GM12878 (cell line): ENCODE results near the gene PDE1C. TPM values are rescaled to one million over a fixed set of nuclear protein-coding genes. Genes with fewer than 3 reads are reported as not detected.

Source experiments
- ATAC-seq: fragments of 200-7000 bp; cut with Tn5 transposase; 3 replicates; pipeline ENCODE4 v1.9.1; 2020; ENCODE audit warnings: mild to moderate bottlenecking, moderate library complexity
- BruUV-seq: library from RNA; stranded (reverse); fragments of 400-500 nt; replicated peaks from 2 replicates; lab custom pipeline; 2021; lab: Mats Ljungman, UMichigan
- CTCF ChIA-PET: fragments of 300-600 bp; sonication (Branson Sonifier 250); formaldehyde crosslinking; extraction: SDS; loops from one replicate; lab custom pipeline; 2021; ENCODE audit warnings: inconsistent platforms; lab: Yijun Ruan, JAX
- POLR2A ChIA-PET: fragments of 350-600 bp; formaldehyde crosslinking; extraction: SDS; loops from one replicate; lab custom pipeline; 2021; ENCODE audit warnings: inconsistent platforms; lab: Charles Lee
- RAD21 ChIA-PET: fragments of 300-600 bp; sonication (Branson Sonifier 250); formaldehyde crosslinking; loops from one replicate; lab custom pipeline; 2023; ENCODE audit warnings: antibody characterized with exemption; ENCODE audit not compliant: unreplicated experiment; lab: Charles Lee
- SMC1A ChIA-PET: fragments of 300-600 bp; sonication (Branson Sonifier 250); formaldehyde crosslinking; loops from one replicate; lab custom pipeline; 2023; ENCODE audit not compliant: unreplicated experiment, uncharacterized antibody; lab: Charles Lee
- DNase-seq: peaks from one replicate; pipeline ENCODE4 v3.0.0-alpha.2; 2011; ENCODE audit warnings: low read depth, low spot score
- FAIRE-seq: peaks from 3 replicates; lab custom pipeline; 2011; peaks lifted over from hg19 to GRCh38; lab: Jason Lieb, UNC
- H2AFZ ChIP-seq: 2 replicates; pipeline ENCODE4 v1.6.0; 2011; ENCODE audit warnings: low read depth, low read length, control low read depth; ENCODE audit not compliant: control insufficient read depth
- H3K27ac ChIP-seq: 2 replicates; pipeline ENCODE4 v1.5.1; 2011; ENCODE audit warnings: control low read depth; ENCODE audit not compliant: control insufficient read depth, insufficient read depth
- H3K27me3 ChIP-seq, 2 experiments: replicated peaks in 1 of 2; 2 replicates each; pipeline versions ENCODE4 v1.6.0 to v1.6.1; 2011; ENCODE audit warnings: low read length in 1 of 2; ENCODE audit not compliant: control insufficient read depth in 2 of 2, insufficient read depth in 2 of 2
- H3K36me3 ChIP-seq, 2 experiments: 2 replicates each; pipeline ENCODE4 v1.5.1; 2011; ENCODE audit warnings: low read length in 1 of 2; ENCODE audit not compliant: control insufficient read depth in 2 of 2, insufficient read depth in 2 of 2
- H3K4me1 ChIP-seq: 2 replicates; pipeline ENCODE4 v1.6.1; 2011; ENCODE audit warnings: mild to moderate bottlenecking, low read length, moderate library complexity, mixed read lengths; ENCODE audit not compliant: control insufficient read depth, insufficient read depth
- H3K4me2 ChIP-seq: 2 replicates; pipeline ENCODE4 v1.6.0; 2011; ENCODE audit warnings: control low read depth; ENCODE audit not compliant: control insufficient read depth, insufficient read depth
- H3K4me3 ChIP-seq: fragments of 200-600 bp; sonication (generic); 2 replicates; pipeline ENCODE4 v1.5.1; 2016
- H3K79me2 ChIP-seq: 2 replicates; pipeline ENCODE4 v1.6.0; 2011; ENCODE audit warnings: low read length; ENCODE audit not compliant: control insufficient read depth, insufficient read depth
- H3K9ac ChIP-seq: 2 replicates; pipeline ENCODE4 v1.8.0; 2011; ENCODE audit warnings: low read length, control low read depth, mixed read lengths; ENCODE audit not compliant: control insufficient read depth, insufficient read depth
- H3K9me3 ChIP-seq: replicated peaks from 3 replicates; pipeline ENCODE4 v1.5.1; 2011; ENCODE audit warnings: mild to moderate bottlenecking, low read length; ENCODE audit not compliant: control insufficient read depth, insufficient read depth
- H4K20me1 ChIP-seq: 2 replicates; pipeline ENCODE4 v1.6.0; 2011; ENCODE audit not compliant: control insufficient read depth, insufficient read depth
- BRCA1 ChIP-seq: IDR thresholded peaks from 2 replicates; pipeline ENCODE4 v1.6.1; 2011; ENCODE audit warnings: low read depth, low read length, improper control_type of control experiment
- ESRRA ChIP-seq: IDR thresholded peaks from 2 replicates; pipeline ENCODE4 v1.6.1; 2012; ENCODE audit warnings: mild to moderate bottlenecking, low read length, improper control_type of control experiment
- FOXM1 ChIP-seq: IDR thresholded peaks from 2 replicates; pipeline ENCODE4 v1.6.1; 2012; ENCODE audit warnings: low read depth, mild to moderate bottlenecking, inconsistent platforms, low read length, moderate library complexity
- HDAC2 ChIP-seq: fragments of 200-600 bp; sonication (generic); IDR thresholded peaks from 2 replicates; pipeline ENCODE4 v1.6.1; 2017
- IRF4 ChIP-seq: IDR thresholded peaks from 2 replicates; pipeline ENCODE4 v1.6.1; 2011; ENCODE audit warnings: low read depth, low read length
- NRF1 ChIP-seq: conservative IDR thresholded peaks from 2 replicates; pipeline ENCODE4 v1.6.1; 2011; ENCODE audit warnings: mild to moderate bottlenecking, low read depth, low read length, improper control_type of control experiment
- POLR2AphosphoS5 ChIP-seq: IDR thresholded peaks from 2 replicates; pipeline ENCODE4 v1.6.1; 2011; ENCODE audit warnings: mild to moderate bottlenecking, low read length, inconsistent platforms
- REST ChIP-seq: IDR thresholded peaks from 2 replicates; pipeline ENCODE4 v1.6.1; 2012; ENCODE audit warnings: mild to moderate bottlenecking, low read depth, low read length
- ZZZ3 ChIP-seq: IDR thresholded peaks from 2 replicates; pipeline ENCODE4 v1.6.1; 2011; ENCODE audit warnings: low read depth; ENCODE audit not compliant: control insufficient read depth, insufficient read length
- WGBS: methylation state at CpG from one replicate; pipeline ENCODE4 v1.1.6; 2016; ENCODE audit warnings: low lambda C conversion rate; ENCODE audit not compliant: insufficient replicate concordance, insufficient coverage; ENCODE audit errors: missing lambda C conversion rate; 5-methylcytosine and 5-hydroxymethylcytosine counted together
- in situ Hi-C: fragments of 300-500 bp; cut with MboI; formaldehyde crosslinking; loops from 9 replicates; pipeline ENCODE4 v1.14.3; 2018; ENCODE audit warnings: mixed read lengths
- intact Hi-C: fragments of 100-400 bp; cut with micrococcal nuclease; formaldehyde crosslinking; loops from one replicate; pipeline ENCODE4 v1.14.2; 2022; ENCODE audit not compliant: unreplicated experiment
- polyA plus RNA-seq, 11 experiments: library from polyadenylated mRNA; depleted of rRNA in 4 of 11; unstranded in 6 of 11; stranded (reverse) in 5 of 11; fragments of >200 nt; fragmentation: Nextera tagmentation in 4 of 11; fragmentation: Illumina TruSeq in 1 of 11; extraction: Ambion mirVana in 4 of 11; extraction: Trizol in 1 of 11; gene quantifications; 1 replicate in 1 of 11; 2 replicates in 10 of 11; pipeline versions ENCODE4 v1.2.1 to v1.2.3, GENCODE V29; 2011 to 2016; ENCODE audit warnings: inconsistent platforms in 2 of 11, missing spikeins in 2 of 11, low read depth in 1 of 11
- total RNA-seq, 4 experiments: library from RNA; depleted of rRNA in 3 of 4; stranded (reverse); fragments of >200 nt in 3 of 4; fragmentation: Illumina TruSeq in 1 of 4; extraction: Trizol in 1 of 4; gene quantifications; 2 replicates each; pipeline versions ENCODE4 v1.2.1 to v1.2.3, GENCODE V29; 2013 to 2021
- TF ChIP-seq, protein P1 (sequence below): fragments of 450-650 bp; formaldehyde crosslinking; IDR thresholded peaks from 2 replicates; pipeline ENCODE4 v1.5.0; 2022; ENCODE audit warnings: mild to moderate bottlenecking, missing genetic modification characterization
- TF ChIP-seq, protein P2 (sequence below): IDR thresholded peaks from 2 replicates; pipeline ENCODE4 v1.6.1; 2011; ENCODE audit warnings: low read depth, mild to moderate bottlenecking, low read length, moderate library complexity, borderline replicate concordance; ENCODE audit errors: extremely low read depth

PDE1C gene
- total and polyA plus RNA-seq, 10 of the 15 experiments (the other 5 are each of a cell fraction or from before 2014, with no cell fraction given) = 0.29 to 2.3 (median 0.70) TPM

DNA sequence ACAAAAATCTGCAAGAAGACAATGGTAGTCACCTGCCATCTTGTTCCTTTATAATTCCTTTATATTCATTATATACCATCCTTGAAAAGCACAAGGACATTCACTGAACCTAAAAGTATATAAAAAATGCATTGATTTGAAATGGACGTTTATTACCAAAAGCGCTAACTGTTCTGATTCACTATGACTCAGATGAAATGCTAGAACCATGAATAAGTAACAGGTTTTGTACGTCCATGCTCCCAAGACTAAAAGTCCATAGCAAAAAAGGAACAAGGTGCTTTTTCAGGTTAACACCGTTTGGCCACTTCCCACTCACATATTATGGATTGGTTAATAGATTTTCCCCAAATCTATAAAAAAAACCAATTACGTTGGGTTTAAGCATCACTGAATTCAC is 273.8 kb downstream of the PDE1C start:
- H4K20me1 ChIP-seq = no peaks in the 10 kb centered on the region
- no peaks in the 10 kb centered on the region for H3K36me3 ChIP-seq
- ChIA-PET RAD21 (no interaction called here), POLR2A (no interaction called here), SMC1A (no interaction called here), CTCF (no interaction called here)
- ATAC-seq = no peak
- no peaks in the 10 kb centered on the region for H3K27me3 ChIP-seq
- H3K79me2 ChIP-seq = no peaks in the 10 kb centered on the region
- intact Hi-C loops (loop anchor here (5.0 kb wide), 1 partner anchor 86 kb away; no protein-coding TSS in a partner anchor), in situ Hi-C loops (no loop called here)
- no peaks in the 10 kb centered on the region for H3K4me1 ChIP-seq
- DNase-seq = no peak
- H2AFZ ChIP-seq = no peak overlapping the region
- H3K9ac ChIP-seq = no peak overlapping the region
- BruUV-seq = no TSS peak
- no peak overlapping the region for H3K4me3 ChIP-seq
- TF ChIP-seq, protein P1, sequence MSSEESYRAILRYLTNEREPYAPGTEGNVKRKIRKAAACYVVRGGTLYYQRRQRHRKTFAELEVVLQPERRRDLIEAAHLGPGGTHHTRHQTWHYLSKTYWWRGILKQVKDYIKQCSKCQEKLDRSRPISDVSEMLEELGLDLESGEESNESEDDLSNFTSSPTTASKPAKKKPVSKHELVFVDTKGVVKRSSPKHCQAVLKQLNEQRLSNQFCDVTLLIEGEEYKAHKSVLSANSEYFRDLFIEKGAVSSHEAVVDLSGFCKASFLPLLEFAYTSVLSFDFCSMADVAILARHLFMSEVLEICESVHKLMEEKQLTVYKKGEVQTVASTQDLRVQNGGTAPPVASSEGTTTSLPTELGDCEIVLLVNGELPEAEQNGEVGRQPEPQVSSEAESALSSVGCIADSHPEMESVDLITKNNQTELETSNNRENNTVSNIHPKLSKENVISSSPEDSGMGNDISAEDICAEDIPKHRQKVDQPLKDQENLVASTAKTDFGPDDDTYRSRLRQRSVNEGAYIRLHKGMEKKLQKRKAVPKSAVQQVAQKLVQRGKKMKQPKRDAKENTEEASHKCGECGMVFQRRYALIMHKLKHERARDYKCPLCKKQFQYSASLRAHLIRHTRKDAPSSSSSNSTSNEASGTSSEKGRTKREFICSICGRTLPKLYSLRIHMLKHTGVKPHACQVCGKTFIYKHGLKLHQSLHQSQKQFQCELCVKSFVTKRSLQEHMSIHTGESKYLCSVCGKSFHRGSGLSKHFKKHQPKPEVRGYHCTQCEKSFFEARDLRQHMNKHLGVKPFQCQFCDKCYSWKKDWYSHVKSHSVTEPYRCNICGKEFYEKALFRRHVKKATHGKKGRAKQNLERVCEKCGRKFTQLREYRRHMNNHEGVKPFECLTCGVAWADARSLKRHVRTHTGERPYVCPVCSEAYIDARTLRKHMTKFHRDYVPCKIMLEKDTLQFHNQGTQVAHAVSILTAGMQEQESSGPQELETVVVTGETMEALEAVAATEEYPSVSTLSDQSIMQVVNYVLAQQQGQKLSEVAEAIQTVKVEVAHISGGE (CRISPR knock-in tag) = no peak
- no peak for TF ChIP-seq ESRRA
- TF ChIP-seq POLR2AphosphoS5 = no peak
- no peak for TF ChIP-seq ZZZ3
- no peak for TF ChIP-seq IRF4
- no peak for TF ChIP-seq REST
- no peak for TF ChIP-seq FOXM1
- TF ChIP-seq, protein P2, sequence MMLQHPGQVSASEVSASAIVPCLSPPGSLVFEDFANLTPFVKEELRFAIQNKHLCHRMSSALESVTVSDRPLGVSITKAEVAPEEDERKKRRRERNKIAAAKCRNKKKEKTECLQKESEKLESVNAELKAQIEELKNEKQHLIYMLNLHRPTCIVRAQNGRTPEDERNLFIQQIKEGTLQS = no peak
- TF ChIP-seq NRF1 = no peak
- TF ChIP-seq HDAC2 = no peak
- TF ChIP-seq BRCA1 = no peak
- H3K27ac ChIP-seq = no peak overlapping the region
- FAIRE-seq = no peak
- H3K9me3 ChIP-seq = no peaks in the 10 kb centered on the region
- H3K4me2 ChIP-seq = no peak overlapping the region
- WGBS = 37% methylated on average over 5 of the region's 5 CpGs
